ENCODE data around the gene CCR7.
A peak's percentile ranks its signal among the peaks of the same experiment; 100 is the strongest.
"Not testable (repeated sequence)": the region's sequence is repeated elsewhere in the genome, so short reads cannot be mapped to it uniquely, and the experiment has no call there.

The CCR7 gene

GRCh38 chr17:40596261-40596919 is 31.1 kb upstream of the CCR7 start:
- no peak overlapping the region for H3K4me3 ChIP-seq (ENCODE audit: low read depth, low read length)
- TF ChIP-seq CTCF (IDR thresholded peaks at IDR 0.05; ENCODE audit: insufficient read depth, low read depth, low read length, missing control alignments), result no peak
- peak; percentile 54 for DNase-seq (ENCODE audit: low read depth)

GRCh38 chr17:40590742-40591141 is 25.5 kb upstream of the CCR7 start:
- no peak for DNase-seq (ENCODE audit: low read depth)
- no peak overlapping the region for H3K4me3 ChIP-seq (ENCODE audit: low read depth, low read length)
- TF ChIP-seq CTCF (IDR thresholded peaks at IDR 0.05; ENCODE audit: insufficient read depth, low read depth, low read length, missing control alignments), result no peak

- no peak overlapping the region for H3K4me3 ChIP-seq (ENCODE audit: low read depth, low read length)
- DNase-seq (ENCODE audit: low read depth), result no peak
- no peak for TF ChIP-seq CTCF (IDR thresholded peaks at IDR 0.05; ENCODE audit: insufficient read depth, low read depth, low read length, missing control alignments)
Observed at GRCh38 chr17:40588552-40588951, 23.3 kb upstream of the CCR7 start.

DNA sequence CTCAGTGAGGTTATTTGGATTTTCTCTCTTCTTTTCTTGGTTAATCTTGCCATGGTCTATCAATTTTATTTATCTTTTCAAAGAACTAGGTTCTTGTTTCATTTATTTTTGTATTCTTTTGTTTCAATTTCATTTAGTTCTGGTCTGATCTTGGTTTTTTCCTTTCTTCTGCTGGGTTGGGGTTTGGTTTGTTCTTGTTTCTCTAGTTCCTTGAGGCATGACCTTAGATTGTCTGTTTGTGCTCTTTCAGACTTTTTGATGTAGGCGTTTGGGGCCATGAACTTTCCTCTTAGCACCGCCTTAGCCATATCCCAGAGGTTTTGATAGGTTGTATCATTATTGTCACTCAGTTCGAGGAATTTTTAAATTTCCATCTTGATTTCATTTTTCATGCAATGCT is 21.0 kb upstream of the CCR7 start:
- H3K4me3 ChIP-seq (ENCODE audit: low read depth, low read length); DNase-seq (ENCODE audit: low read depth): not testable (repeated sequence)

DNA sequence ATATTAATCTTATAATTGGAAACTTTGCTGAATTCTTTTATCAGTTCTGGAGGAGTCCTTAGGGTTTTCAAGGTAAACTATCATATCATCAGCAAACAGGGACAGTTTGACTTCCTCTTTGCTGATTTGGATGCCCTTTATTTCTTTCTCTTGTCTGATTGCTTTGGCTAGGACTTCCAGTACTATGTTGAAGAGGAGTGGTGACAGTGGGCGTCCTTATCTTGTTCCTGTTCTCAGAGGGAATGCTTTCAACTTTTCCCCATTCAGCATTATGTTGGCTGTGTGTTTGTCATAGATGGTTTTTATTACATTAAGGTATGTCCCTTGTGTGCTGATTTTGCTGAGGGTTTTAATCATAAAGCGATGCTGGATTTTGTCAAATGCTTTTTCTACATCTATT is 19.7 kb upstream of the CCR7 start:
- not testable (repeated sequence) for H3K4me3 ChIP-seq (ENCODE audit: low read depth, low read length); DNase-seq (ENCODE audit: low read depth)

- DNase-seq (ENCODE audit: low read depth), result peak; percentile 98
- no peak overlapping the region for H3K4me3 ChIP-seq (ENCODE audit: low read depth, low read length)
- TF ChIP-seq CTCF (IDR thresholded peaks at IDR 0.05; ENCODE audit: insufficient read depth, low read depth, low read length, missing control alignments), result no peak
Observed at GRCh38 chr17:40582328-40582901, 17.1 kb upstream of the CCR7 start.

DNA sequence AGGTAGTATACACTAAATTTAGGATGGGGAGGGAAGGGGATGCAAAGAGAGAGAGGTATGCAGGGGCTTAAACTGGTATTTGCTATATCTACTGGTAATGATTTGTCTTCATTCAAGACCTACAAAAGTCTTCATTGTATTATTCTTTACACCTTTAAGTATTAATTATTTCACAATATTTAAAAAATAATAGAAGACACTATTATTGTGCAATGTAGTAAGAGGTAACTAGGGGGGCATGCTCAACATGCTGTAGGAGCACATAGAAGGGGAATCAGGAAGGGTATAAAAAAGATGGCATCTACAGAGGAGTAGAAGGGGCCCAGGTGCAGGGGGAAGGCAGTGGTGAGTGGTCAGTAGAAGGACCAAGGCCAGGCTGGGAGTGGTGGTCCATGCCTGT is 14.9 kb upstream of the CCR7 start:
- no peak overlapping the region for H3K4me3 ChIP-seq (ENCODE audit: low read depth, low read length)
- TF ChIP-seq CTCF (IDR thresholded peaks at IDR 0.05; ENCODE audit: insufficient read depth, low read depth, low read length, missing control alignments), result no peak
- no peak for DNase-seq (ENCODE audit: low read depth)

DNA sequence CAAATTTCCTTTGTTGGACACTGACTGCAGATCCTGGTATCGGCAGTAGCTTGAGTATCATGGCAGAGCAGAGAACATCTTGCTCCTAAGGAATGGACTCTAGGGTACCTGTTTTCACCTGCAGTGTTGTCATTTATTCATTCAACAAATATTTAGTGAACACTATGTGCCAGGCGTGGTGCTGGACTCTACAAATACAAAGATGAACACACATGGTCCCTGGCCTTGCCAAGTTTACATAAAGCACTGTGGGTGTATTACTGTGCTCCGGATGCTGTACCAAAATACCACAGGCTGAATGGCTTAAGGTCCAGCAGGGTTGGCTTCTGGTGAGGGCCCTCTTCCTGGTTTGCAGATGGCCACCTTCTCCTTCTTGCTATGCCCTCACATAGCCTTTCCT is 14.2 kb upstream of the CCR7 start:
- TF ChIP-seq CTCF (IDR thresholded peaks at IDR 0.05; ENCODE audit: insufficient read depth, low read depth, low read length, missing control alignments), result no peak
- DNase-seq (ENCODE audit: low read depth), result no peak
- H3K4me3 ChIP-seq (ENCODE audit: low read depth, low read length), result no peak overlapping the region

Data from GM12865 (cell line).